ENCODE data around the gene RBM19.
"Not testable (repeated sequence)": the region's sequence is repeated elsewhere in the genome, so short reads cannot be mapped to it uniquely, and the experiment has no call there.

Gene RBM19

GRCh38 chr12:113906411-113907200 is 59.5 kb downstream of the RBM19 start:
- no peak for DNase-seq (ENCODE audit: low spot score)
- TF ChIP-seq, protein P1, sequence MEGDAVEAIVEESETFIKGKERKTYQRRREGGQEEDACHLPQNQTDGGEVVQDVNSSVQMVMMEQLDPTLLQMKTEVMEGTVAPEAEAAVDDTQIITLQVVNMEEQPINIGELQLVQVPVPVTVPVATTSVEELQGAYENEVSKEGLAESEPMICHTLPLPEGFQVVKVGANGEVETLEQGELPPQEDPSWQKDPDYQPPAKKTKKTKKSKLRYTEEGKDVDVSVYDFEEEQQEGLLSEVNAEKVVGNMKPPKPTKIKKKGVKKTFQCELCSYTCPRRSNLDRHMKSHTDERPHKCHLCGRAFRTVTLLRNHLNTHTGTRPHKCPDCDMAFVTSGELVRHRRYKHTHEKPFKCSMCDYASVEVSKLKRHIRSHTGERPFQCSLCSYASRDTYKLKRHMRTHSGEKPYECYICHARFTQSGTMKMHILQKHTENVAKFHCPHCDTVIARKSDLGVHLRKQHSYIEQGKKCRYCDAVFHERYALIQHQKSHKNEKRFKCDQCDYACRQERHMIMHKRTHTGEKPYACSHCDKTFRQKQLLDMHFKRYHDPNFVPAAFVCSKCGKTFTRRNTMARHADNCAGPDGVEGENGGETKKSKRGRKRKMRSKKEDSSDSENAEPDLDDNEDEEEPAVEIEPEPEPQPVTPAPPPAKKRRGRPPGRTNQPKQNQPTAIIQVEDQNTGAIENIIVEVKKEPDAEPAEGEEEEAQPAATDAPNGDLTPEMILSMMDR (IDR thresholded peaks at IDR 0.05; ENCODE audit: extremely low read depth, missing control alignments), result no peak

DNA sequence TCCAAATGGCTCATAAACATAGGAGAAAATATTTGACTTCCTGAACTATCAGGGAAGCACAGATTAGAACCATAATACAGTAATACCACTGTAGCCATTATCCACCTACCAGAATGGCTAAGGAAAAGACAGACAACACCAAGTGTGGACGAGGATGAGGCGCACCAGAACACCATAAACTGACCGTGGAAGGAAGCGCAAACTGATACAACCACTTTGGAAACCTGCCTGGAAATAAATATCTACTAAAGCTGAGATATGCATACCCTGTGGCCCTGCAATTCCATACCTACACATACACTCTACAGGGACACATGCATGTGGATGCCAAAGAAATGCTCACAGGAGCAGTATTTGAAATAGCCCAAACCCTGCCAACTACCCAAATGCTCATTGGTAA is 60.3 kb downstream of the RBM19 start:
- TF ChIP-seq, protein P1 (IDR thresholded peaks at IDR 0.05; ENCODE audit: extremely low read depth, missing control alignments), result no peak
- DNase-seq (ENCODE audit: low spot score), result no peak

GRCh38 chr12:113903381-113903863 is 62.7 kb downstream of the RBM19 start:
- TF ChIP-seq, protein P1 (IDR thresholded peaks at IDR 0.05; ENCODE audit: extremely low read depth, missing control alignments), result no peak
- DNase-seq (ENCODE audit: low spot score), result no peak

DNA sequence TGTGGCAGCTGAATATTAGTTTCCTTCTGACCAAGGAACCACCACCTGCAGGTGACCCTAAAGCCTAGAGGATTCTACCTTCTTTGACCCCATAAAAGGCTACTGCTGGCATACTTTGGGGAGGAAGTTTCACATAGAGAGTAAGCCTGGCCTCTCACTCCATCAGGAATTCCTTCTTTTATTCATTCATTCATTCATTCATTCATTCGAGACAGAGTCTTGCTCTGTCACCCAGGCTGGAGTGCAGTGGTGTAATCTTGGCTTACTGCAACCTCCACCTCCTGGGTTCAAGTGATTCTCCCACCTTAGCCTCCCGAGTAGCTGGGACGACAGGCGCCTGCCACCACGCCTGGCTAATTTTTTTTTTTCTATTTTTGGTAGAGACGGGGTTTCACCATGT is 64.8 kb downstream of the RBM19 start:
- not testable (repeated sequence) for DNase-seq (ENCODE audit: low spot score)

DNA sequence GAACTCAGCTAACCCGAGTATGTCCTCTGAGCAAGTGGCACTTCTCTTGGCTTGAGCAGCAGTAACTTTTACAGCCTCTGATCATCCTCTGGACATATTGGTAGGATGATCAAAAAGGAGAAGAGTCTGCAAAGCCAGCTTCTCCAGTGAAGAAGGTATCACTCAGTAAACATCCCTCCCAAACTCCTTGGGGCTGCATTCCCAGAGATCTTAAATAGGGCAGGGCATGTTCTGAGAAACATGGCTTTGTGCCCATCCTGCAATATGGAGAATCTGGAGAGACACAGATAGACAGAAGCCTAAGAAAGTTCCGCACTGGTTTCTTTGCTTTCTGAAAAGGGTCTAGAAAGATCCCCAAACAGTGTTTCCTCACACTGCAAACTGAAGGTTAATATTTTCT is 65.4 kb downstream of the RBM19 start:
- TF ChIP-seq, protein P1 (IDR thresholded peaks at IDR 0.05; ENCODE audit: extremely low read depth, missing control alignments), result no peak
- no peak for DNase-seq (ENCODE audit: low spot score)

GRCh38 chr12:113899561-113900471 is 66.3 kb downstream of the RBM19 start:
- no peak for DNase-seq (ENCODE audit: low spot score)
- TF ChIP-seq, protein P1 (IDR thresholded peaks at IDR 0.05; ENCODE audit: extremely low read depth, missing control alignments), result no peak

DNA sequence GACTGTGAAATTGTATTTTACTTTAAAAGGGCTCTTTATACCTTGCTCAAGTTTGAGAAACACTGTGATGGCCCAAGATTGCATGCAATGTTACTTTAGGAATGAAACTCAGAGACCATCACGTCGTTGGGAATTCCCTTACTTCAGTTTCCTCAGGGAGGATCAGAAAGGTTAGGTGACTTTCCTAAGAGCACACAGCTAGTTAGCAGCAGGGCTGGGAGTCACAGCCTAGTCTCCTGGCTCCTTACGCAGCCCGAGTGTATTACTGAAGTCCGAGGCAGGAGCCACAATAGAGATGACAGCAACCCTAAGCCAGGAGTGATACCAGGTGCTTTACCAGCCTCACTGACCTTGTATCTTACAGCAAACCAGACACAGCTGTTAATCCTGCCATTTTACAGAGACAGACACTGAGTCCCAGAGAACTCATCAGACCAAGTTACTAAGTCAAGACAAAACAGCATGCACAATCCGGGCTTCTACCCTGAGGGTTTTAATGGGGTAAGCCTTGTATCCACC is 67.0 kb downstream of the RBM19 start:
- TF ChIP-seq, protein P1 (IDR thresholded peaks at IDR 0.05; ENCODE audit: extremely low read depth, missing control alignments), result no peak
- DNase-seq (ENCODE audit: low spot score), result no peak

Data from GM20000 (cell line).